GM21367 (cell line): ENCODE data around the gene MAB21L3.
"Not testable (repeated sequence)": the region's sequence is repeated elsewhere in the genome, so short reads cannot be mapped to it uniquely, and the experiment has no call there.

Experiments
- ATAC-seq: cut with Tn5 transposase; IDR thresholded peaks from one replicate; pipeline ENCODE4 v1.9.1; 2021; ENCODE audit not compliant: unreplicated experiment

The MAB21L3 gene

DNA sequence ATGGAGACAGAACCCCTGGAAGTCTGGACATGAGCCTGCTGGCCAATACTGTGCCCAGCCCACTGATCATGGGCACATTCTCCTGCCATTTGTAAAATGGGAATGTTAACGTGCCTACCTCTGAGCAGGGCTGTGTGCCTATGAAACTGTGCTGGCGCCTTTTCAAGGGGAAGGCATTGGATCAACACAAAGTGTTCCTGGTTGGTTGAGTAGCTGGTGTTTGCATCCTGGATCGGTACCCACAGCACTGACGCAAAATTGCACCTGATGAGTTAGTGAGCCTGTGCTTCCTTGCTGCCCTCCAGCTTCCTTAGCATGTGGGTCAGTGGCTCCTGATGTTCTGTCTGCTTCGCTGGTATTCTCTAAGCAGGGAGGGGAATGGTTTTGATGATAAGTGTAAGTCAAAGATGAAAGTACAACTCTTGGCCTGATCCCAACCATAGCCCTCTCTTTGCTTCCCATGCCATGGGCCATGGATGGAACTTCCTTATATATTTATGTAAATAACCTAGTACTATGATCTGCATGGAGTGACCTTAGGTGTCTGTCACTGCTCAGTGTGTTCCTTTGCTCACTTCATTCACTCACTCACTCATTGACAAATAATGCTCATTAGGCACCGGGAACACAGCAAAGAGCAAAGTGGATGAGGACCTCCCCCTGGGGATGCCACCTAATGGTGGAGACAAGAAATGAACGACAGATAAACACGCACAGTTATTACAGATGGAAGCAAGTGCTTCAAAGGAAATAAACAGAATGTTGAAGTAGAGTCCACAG is 22.7 kb downstream of the MAB21L3 start:
- ATAC-seq, result no peak

DNA sequence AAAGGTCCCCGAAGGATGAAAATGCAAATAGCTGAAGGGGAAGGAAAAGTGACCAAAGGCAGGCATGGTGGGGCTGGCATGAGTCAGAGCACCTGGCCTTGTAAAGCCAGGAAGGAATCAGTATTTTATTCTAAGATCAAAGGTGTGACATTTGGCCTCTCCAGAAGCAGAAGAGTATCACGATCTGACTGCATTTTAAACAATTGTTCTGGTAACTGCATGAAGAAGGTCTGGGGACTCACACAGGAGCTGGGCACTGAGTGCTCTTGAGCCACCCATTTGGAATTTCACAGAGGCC is 23.2 kb downstream of the MAB21L3 start:
- ATAC-seq, result no peak

DNA sequence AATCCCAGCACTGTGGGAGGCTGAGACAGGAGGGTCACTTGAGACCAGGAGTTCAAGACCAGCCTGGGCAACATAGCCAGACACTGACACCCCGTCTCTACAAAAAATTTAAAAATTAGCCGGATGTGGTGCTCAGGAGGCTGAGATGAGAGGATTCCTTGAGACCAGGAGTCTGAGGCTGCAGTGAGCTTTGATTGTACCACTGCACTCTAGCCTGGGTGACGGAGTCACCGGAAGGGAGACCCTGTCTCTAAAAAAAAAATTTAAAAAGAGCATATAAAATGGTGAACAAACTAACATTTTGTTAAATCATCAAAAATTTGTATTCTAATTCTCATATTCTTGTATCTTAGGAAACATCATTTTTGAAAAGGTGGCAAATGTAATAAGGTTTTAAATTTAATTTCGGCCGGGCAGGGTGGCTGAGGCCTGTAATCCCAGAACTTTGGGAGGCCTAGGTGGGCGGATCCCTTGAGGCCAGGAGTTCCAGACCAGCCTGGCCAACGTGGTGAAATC is 27.1 kb downstream of the MAB21L3 start:
- no peak for ATAC-seq

DNA sequence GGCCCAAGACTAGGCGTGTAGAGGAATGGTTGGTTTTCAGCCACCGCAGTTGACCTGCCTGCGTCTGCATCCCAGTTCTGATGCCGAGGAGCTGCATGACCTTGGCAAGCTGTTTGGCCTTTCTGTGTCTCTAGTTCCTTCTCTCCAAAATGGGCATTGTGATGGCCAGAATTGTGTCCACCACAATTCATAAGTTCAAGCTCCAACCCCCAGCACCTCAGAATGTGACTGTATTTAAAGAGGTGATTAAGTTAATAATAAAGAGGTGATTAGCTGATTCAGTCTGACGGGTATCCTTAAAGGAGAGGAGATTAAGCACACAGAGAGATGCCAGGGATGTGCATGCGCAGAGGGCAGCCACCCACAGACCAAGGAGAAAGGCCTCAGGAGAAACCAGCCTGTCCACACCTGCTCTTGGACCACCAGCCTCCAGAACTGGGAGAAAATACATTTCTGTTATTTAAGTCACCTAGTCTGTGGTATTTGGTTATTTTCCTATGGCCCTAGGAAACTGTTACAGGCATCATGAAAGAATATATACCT is 28.5 kb downstream of the MAB21L3 start:
- no peak for ATAC-seq

DNA sequence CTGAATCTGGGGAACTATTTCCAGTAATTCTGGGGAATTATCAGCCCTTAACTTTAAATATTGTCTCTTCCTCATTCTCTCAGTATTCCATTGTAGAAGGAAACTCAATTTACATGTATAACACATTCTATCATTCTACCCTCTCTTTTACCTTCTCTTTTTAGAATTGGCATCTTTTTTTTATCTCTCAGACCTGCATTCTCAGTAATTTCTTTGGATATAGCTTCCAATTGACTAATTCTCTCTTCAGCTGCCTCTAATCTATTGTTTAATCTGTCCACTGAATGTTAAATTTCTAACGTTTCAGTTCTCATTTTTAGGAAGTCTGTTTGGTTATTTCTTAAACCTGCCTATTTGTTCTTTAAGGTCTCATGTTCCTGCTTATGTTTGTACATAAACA is 33.0 kb downstream of the MAB21L3 start:
- no peak for ATAC-seq

DNA sequence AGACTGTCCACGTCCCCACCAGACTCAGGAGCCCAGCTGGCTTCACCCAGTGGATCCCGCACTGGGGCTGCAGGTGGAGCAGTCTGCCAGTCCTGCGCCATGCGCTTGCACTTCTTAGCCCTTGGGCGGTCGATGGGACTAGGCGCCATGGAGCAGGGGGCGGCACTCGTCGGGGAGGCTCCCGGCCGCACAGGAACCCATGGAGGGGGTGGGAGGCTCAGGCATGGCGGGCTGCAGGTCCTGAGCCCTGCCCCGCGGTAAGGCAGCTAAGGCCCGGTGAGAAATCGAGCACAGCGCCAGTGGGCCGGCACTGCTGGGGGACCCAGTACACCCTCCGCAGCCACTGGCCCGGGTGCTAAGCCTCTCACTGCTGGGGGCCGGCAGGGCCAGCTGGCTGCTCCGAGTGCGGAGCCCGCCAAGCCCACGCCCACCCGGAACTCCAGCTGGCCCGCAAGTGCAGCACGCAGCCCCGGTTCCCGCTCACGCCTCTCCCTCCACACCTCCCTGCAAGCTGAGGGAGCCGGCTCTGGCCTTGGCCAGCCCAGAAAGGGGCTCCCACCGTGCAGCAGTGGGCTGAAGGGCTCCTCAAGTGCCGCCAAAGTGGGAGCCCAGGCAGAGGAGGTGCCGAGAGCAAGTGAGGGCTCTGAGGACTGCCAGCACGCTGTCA is 35.4 kb downstream of the MAB21L3 start:
- ATAC-seq, result not testable (repeated sequence)

DNA sequence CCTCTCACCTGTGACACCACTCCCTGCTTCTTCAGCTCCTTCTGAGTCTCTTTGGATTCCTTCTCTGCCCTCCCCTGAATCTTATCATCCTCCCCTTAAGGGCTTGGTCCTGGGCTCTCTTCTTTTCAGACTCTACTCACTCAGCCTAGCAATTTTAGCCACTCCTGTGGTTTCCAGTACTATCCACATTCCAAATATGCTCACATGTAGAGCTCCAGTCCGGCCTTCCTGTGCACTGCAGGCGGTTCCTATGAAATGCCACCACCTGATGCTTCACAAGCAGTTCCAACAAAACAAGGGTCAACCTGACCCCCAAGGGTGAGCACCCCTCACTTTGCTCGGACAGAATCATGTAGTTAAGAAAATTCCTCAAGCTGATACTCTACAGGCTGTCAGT is 35.9 kb downstream of the MAB21L3 start:
- ATAC-seq, result no peak

DNA sequence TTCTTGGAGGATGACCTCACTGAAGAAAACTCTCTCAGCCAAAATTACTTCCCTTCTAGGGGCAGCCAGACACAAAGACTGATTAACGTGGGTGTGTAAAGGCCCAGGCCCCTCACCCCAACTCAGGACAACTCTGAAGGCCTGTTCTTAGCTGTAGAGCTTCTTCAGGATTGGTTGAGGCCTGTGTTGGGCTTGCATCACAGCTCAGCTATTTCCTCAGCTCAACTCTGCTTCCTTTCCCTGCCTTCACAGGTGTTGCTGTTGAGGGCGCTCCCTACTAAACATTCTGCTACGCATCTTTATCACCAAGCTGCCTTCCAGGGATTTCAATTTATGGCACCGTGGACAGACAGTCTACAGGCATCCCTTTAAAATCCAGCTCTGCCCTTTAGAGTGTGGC is 36.8 kb downstream of the MAB21L3 start:
- no peak for ATAC-seq

DNA sequence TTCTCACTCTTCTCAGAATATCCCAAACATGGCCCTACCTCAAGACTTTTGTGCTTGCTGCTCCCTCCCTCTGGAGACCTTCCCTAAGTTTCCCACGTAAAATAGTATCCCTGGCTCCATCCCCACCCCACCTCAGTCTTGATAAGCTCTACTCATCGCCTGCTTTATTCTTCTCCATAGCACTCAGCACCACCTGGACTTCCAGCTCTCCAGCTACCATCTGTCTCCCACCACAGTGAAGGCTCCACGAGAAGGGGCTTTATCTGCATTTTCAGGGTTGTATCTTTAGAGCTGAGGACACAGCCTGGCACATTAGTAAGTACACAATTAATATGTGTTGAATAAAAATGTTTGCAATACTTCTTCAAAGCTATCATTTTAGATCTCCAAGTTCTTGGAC is 37.8 kb downstream of the MAB21L3 start:
- no peak for ATAC-seq

DNA sequence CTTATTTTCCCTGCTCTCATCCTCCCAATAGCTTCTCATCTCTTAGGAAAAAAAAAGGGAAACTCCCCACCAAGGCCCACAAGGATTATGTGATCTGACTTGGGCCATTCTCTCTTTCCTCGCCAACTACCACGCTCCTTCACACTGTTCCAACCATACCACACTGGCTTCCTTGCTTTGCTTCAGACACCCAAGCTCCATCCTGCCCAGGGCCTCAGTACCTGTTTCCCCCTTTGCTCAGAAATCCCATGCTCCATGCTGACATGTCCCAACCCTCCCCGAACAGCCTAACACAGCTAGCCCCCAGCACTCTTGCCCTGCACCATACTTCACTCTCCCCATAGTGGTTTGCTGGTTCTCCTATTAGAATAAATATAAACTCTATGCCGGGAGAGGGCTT is 39.2 kb downstream of the MAB21L3 start:
- ATAC-seq, result no peak

DNA sequence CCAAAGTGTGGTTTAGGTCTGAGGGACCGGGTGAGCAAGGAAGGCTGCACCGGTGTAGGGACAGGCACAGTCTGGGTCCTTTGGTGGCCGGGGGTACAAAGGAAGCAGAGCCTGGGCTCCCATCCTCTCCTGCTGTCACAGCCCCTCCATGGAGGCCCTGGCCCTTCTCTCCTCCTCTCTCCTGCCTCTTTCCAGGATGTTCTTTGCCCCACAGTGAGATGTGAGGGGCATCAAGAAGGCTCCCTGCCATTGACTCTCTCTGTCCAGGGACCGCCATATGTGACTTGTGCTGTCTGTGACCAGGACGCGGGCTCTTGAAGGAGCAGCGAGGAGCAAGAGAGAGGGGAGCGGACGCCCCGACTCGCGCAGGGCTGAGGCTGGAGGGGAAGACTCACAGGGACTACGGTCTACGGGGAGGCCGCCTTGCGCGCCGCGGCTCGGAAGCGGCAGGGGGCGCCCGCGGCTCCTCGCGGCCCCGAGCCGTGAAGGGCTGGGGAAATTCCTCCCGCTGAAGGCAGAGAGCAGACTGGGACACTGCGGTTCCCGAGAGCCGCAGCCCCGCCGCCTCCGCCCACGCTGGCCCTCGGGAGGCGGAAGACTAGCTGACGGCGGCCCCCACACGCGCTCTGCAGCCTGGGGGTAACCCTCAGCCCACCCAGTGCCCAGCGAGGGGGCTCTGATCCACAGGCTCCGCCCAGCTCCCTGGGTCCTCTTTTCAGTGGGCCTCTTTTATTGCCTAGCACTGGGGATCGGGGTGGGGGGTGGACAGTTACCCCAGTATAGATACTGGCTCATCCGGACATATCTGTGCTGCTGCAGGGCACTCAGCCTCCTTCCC is 40.8 kb downstream of the MAB21L3 start:
- peak; percentile 97 for ATAC-seq

DNA sequence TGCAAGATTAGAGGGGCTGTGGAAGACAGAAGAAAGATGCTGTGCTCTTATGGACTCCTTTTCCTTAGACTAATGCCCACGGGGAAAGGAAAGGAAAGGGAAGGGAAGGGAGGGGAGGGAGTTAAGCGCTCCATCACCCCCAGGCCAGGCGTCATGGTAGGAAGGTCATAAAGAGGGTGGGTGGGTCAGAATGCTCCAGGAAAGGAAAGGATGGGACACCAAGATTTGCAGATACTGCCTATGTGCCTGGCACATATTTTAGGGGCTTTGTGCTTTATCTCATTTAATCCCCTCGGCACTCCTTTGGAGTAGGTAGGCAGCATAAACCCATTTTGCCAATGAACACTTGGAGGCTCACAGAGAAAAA is 41.4 kb downstream of the MAB21L3 start:
- no peak for ATAC-seq

DNA sequence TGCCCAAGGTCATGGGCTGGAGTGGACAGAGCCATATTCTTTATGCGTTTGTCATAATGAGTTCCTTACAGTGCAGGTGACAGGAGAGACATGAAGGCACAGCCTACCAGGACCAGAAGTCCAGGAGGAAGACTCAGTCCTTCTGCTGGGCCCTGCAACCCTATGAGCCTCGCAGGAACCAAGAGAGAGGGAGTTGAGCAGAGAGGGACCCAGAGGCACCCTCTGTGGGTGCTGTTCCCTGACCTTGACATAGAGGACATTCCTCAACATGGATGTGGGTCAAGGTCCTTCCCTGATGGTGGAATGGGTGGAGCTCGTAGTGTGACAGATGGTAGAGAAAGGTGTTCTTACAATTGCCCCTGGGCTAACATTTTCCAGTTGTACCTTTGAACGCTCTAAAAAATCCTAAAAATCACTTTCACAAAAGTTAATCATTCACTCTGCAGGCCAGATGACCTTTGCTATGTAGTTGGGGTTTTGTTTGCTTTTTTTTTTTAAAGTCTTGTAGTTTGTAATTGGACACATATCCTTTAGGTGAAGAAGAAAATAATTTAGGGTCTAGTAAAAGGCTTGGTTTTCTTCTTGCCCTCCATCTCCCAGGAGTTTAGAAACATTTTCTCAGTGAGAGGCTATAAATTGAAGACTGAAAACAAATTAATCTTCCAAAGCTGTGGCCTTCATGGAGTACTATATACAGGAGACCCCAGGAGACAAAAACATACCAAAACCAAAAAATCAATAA is 41.9 kb downstream of the MAB21L3 start:
- ATAC-seq, result no peak

DNA sequence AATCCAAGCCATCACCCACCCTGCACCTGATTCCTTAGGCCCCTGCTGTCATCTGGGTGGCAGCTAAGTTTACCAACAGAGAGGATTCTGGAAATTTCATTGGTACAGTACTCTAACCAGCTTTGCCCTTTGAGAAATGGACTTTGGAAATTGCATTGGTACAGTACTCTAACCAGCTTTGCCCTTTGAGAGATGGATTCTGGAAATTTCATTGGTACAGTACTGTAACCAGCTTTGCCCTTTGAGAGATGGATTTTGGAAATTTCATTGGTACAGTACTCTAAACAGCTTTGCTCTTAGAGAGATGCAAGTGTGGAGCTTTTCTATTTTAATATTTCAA is 42.5 kb downstream of the MAB21L3 start:
- no peak for ATAC-seq

DNA sequence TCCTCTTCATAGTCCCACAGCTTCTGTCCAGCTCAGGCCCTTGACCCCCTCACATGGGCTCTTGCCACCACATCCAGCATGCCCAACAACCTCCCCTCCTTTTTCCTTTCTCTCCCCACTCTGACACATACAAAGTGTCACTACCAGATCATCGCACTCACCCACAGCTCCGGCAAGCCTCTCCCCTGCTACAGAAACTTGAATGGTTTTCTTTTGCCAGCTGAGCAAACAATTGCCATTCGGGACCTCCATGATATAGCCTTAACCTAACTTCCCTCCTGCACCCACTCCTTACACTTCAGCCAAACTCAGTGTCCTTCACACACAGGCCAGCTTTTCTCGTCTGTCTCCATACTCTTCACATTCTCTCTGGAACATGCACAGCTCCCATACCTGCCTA is 43.3 kb downstream of the MAB21L3 start:
- ATAC-seq, result no peak

DNA sequence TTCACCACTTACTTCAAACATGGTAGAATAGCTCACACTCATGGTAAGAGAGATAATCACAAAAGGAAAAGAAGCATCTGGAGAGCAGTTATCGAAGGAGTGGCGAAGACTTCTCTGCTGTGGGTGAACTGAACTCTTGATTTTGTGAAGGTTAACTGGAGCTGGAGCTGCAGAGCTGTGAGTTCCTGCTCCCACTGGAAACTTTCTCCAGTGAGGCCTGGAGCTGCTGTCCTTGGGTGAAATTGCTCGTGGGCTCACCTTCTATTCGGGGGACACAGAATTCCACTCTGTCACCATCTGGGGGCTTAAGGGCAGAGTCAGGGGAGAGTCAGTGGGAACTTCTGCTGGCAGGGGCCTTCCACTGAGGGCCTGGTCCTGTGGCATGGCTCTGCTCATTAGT is 45.9 kb downstream of the MAB21L3 start:
- ATAC-seq, result no peak

DNA sequence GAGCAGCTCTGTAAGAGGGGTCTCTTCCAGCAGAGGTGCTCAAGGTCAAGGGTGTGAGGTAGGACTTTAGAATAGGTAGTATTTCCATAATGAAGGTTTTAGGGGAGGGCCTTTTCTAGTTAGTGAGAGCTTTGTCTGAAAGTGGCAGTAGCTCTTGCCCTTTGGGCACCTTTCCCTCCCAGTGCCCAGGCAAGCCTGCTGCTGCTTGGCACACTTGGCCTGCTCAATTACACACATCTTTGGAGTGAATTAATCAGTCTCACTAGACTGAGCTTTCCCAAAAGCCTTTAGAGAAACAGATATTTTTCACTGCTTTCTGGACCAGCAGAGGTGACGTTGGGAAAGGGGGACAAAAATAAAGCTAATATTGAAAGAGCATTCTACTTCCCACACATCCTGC is 48.0 kb downstream of the MAB21L3 start:
- no peak for ATAC-seq

DNA sequence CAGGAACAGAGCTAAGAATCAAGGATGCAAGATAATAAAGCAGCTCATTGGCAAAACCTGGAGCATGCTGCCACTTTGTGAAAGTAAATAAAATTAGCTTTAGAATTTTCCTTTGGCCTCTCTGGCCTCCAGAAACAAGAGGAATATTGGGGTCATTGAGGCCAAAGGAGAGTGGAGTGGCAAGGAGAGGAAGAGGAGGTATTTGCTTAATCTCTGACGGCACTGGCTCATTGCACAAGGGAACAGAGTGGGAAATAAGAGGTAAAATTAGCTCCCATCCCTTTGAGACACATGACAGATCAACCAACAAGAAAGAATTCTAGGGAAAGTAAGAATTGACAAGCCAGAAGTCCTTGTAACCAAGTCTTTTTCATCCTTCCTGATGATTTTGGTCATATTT is 48.4 kb downstream of the MAB21L3 start:
- ATAC-seq, result no peak

DNA sequence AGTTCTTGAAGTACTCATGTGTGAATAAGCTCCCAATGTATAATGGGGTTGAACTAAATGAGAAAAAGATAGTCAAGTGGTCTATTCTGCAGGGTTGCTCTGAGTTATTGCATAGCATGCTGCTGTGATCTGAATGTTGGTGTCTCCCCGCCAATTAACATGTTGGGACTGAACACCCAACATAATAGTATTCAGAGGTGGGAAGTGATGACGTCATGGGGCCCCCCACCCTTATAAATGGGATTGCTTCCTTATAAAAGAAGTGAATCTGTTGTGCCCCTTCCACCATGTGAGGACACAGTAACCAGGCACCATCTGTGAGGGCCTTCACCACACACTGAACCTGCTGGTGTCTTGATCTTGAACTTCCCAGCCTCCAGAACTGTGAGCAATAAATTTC is 50.2 kb downstream of the MAB21L3 start:
- no peak for ATAC-seq

DNA sequence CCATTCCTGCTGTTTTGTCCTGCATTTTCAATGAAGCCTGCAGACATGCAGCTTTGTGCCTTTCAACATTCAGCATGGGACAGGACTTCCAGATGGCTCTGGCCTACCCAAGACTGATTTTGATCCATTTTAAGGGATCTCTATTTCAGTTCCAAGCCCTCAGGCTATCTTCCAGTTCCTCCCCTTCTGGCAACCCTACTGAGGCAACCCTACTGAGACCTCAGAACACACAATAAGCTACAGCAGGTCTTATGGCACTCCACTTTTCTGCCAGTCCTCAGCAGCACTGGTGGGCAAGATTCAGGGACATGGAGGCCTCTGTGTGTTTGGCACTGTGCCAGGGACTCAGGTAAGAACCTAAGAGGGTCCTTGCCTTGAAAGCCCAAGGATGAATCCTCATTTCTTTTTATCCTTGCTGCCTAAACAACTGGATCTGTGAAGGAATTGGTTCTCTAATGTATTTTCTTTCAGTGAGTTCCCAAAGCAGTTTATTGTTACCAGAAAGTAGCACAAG is 50.7 kb downstream of the MAB21L3 start:
- no peak for ATAC-seq

DNA sequence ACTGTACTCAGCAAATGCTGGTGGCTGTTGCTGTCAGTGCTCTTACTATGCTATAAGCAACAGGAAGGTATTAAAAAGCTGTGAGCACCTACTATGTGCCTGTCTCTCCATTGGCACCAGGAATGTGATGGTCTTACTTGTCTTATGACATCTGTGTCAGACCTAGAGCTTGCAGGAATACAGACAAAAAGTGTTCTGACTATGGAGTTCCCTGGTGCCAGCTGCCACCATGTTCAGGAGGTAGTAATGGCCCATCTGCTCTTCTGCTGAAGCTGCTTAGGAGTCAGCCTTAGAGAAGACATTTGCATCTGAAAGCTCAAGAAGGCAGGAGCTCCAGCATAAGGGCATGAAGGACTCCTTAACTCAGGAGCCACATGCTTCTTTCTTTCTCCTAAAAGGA is 52.3 kb downstream of the MAB21L3 start:
- no peak for ATAC-seq
